MM.1S (cell line): ENCODE data around the gene NEURL1.

Experiments used
- DNase-seq: peaks from one replicate; pipeline ENCODE4 v3.0.0-alpha.2; 2015
- H2AFZ ChIP-seq: fragments of 300-600 bp; sonication (generic); 2 replicates; pipeline ENCODE4 v1.6.0; 2016; ENCODE audit warnings: antibody characterized with exemption, low read length
- H3F3A ChIP-seq: fragments of 300-600 bp; sonication (generic); 2 replicates; pipeline ENCODE4 v1.6.1; 2016; ENCODE audit warnings: mild to moderate bottlenecking, antibody characterized with exemption, low read length, moderate library complexity, mixed read lengths; ENCODE audit not compliant: insufficient read depth
- H3K27ac ChIP-seq: fragments of 300-600 bp; sonication (generic); 2 replicates; pipeline ENCODE4 v1.5.1; 2016; ENCODE audit warnings: mild to moderate bottlenecking, low read length
- H3K27me3 ChIP-seq: fragments of 300-600 bp; sonication (generic); replicated peaks from 2 replicates; pipeline ENCODE4 v1.6.0; 2016; ENCODE audit warnings: low read length; ENCODE audit not compliant: insufficient read depth
- H3K36me3 ChIP-seq: fragments of 300-600 bp; sonication (generic); replicated peaks from 2 replicates; pipeline ENCODE4 v1.6.1; 2016; ENCODE audit warnings: mild to moderate bottlenecking, low read length, mixed read lengths; ENCODE audit not compliant: insufficient read depth
- H3K4me1 ChIP-seq: fragments of 300-600 bp; sonication (generic); 2 replicates; pipeline ENCODE4 v1.6.1; 2016; ENCODE audit warnings: low read length, mixed read lengths
- H3K4me2 ChIP-seq: fragments of 300-600 bp; sonication (generic); 2 replicates; pipeline ENCODE4 v1.6.0; 2016; ENCODE audit warnings: low read depth, low read length
- H3K4me3 ChIP-seq: fragments of 300-600 bp; sonication (generic); 2 replicates; pipeline ENCODE4 v1.5.1; 2016; ENCODE audit warnings: low read length, mixed read lengths
- H3K79me2 ChIP-seq: fragments of 300-600 bp; sonication (generic); 2 replicates; pipeline ENCODE4 v1.6.1; 2016; ENCODE audit warnings: mixed run types, low read length, mixed read lengths
- H3K9ac ChIP-seq: fragments of 300-600 bp; sonication (generic); 2 replicates; pipeline ENCODE4 v1.6.1; 2016; ENCODE audit warnings: low read length, mixed read lengths
- H3K9me2 ChIP-seq: fragments of 300-600 bp; sonication (generic); replicated peaks from 2 replicates; pipeline ENCODE4 v1.6.1; 2016; ENCODE audit warnings: mild to moderate bottlenecking, low read length, mixed read lengths; ENCODE audit not compliant: insufficient read depth
- H3K9me3 ChIP-seq: fragments of 300-600 bp; sonication (generic); replicated peaks from 2 replicates; pipeline ENCODE4 v1.6.1; 2016; ENCODE audit warnings: mild to moderate bottlenecking, low read length, mixed read lengths; ENCODE audit not compliant: insufficient read depth
- H4K20me1 ChIP-seq: fragments of 300-600 bp; sonication (generic); 2 replicates; pipeline ENCODE4 v1.6.1; 2016; ENCODE audit warnings: mild to moderate bottlenecking, low read length, moderate library complexity, mixed read lengths; ENCODE audit not compliant: insufficient read depth
- CTCF ChIP-seq: fragments of 300-600 bp; sonication (generic); IDR thresholded peaks from 2 replicates; pipeline ENCODE4 v1.5.1; 2016; ENCODE audit warnings: antibody characterized with exemption, low read length, mixed read lengths
- EZH2 ChIP-seq: fragments of 300-600 bp; sonication (generic); optimal IDR thresholded peaks from 2 replicates; pipeline ENCODE3; 2017; ENCODE audit warnings: low read depth, mild to moderate bottlenecking, antibody characterized with exemption, low read length, mixed read lengths
- EZH2phosphoT487 ChIP-seq: fragments of 300-600 bp; sonication (generic); IDR thresholded peaks from 2 replicates; pipeline ENCODE4 v1.6.1; 2018; ENCODE audit warnings: antibody characterized with exemption, low read length

Gene NEURL1

GRCh38 chr10:103580430-103580829, 86.9 kb downstream of the NEURL1 start:
- Histone ChIP-seq H3F3A (peaks cover 4% of the 10 kb centered on the region; the same call in 1 of the 2 replicates), H2AFZ (no peak overlapping the region), H3K4me1 (peaks cover 15% of the 10 kb centered on the region), H3K36me3 (no peaks in the 10 kb centered on the region; the same call in 1 of the 2 replicates), H3K4me3 (no peak overlapping the region), H3K9me3 (no peaks in the 10 kb centered on the region), H3K79me2 (no peaks in the 10 kb centered on the region), H3K27me3 (no peaks in the 10 kb centered on the region), H3K9me2 (no peaks in the 10 kb centered on the region), H3K27ac (no peak overlapping the region), H4K20me1 (no peaks in the 10 kb centered on the region), H3K4me2 (no peak overlapping the region), H3K9ac (no peak overlapping the region)
- DNase-seq, result no peak
- TF ChIP-seq EZH2phosphoT487, result no peak
- no peak for TF ChIP-seq EZH2
- TF ChIP-seq CTCF, result no peak

DNA sequence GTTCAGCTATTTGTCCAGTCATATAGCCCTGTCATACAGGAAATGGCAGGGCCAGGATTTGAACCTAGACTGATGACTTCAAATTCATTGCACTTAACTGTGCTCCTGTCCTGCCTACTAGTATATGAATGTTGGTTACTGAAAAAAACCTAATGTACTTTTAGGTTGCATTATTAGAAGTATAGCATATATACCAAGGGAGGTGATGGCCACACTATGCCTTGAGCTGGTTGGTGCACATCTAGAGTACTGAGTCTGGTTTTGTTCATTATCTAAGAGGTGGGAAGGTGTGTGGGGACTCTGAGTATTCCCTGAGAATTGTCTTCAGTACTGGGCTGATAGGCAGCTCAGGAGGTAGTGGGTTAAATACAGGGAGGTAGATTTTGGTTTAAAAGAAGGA, 88.0 kb downstream of the NEURL1 start:
- H4K20me1 ChIP-seq, result no peaks in the 10 kb centered on the region
- H3F3A ChIP-seq, result peaks cover 4% of the 10 kb centered on the region; the same call in 1 of the 2 replicates
- H3K4me2 ChIP-seq, result no peak overlapping the region
- no peak overlapping the region for H3K4me3 ChIP-seq
- no peak for TF ChIP-seq EZH2phosphoT487
- no peak for TF ChIP-seq CTCF
- no peak for TF ChIP-seq EZH2
- no peak overlapping the region for H2AFZ ChIP-seq
- peaks cover 15% of the 10 kb centered on the region for H3K4me1 ChIP-seq
- no peak for DNase-seq
- no peaks in the 10 kb centered on the region; the same call in 1 of the 2 replicates for H3K36me3 ChIP-seq
- no peaks in the 10 kb centered on the region for H3K27me3 ChIP-seq
- no peaks in the 10 kb centered on the region for H3K9me2 ChIP-seq
- no peak overlapping the region for H3K27ac ChIP-seq
- no peaks in the 10 kb centered on the region for H3K9me3 ChIP-seq
- H3K9ac ChIP-seq, result no peak overlapping the region
- H3K79me2 ChIP-seq, result no peaks in the 10 kb centered on the region

GRCh38 chr10:103582331-103583123, 89.0 kb downstream of the NEURL1 start:
- Histone ChIP-seq H3K79me2 (no peaks in the 10 kb centered on the region), H2AFZ (no peak overlapping the region), H3K4me1 (peaks cover 22% of the 10 kb centered on the region), H3K9me2 (no peaks in the 10 kb centered on the region), H3K36me3 (no peaks in the 10 kb centered on the region; the same call in 1 of the 2 replicates), H4K20me1 (no peaks in the 10 kb centered on the region), H3K9ac (no peak overlapping the region), H3K9me3 (no peaks in the 10 kb centered on the region), H3F3A (peaks cover 4% of the 10 kb centered on the region; the same call in 1 of the 2 replicates), H3K27ac (no peak overlapping the region), H3K4me2 (no peak overlapping the region), H3K27me3 (no peaks in the 10 kb centered on the region), H3K4me3 (no peak overlapping the region)
- DNase-seq, result no peak
- TF ChIP-seq CTCF, result no peak
- no peak for TF ChIP-seq EZH2
- no peak for TF ChIP-seq EZH2phosphoT487
